Testis (tissue), 3 donors: ENCODE data around the gene TCERG1L. TPM values are rescaled to one million over a fixed set of nuclear protein-coding genes. Genes with fewer than 3 reads are reported as not detected.
A peak's percentile ranks its signal among the peaks of the same experiment; 100 is the strongest.

Experiments used
- DNase-seq: peaks from one replicate; pipeline ENCODE4 v3.0.0-alpha.2; 2019
- H3K27ac ChIP-seq, 2 donors: fragments of 200-600 bp; sonication (generic); one replicate each; pipeline ENCODE4 v1.5.1; 2019
- H3K27me3 ChIP-seq: fragments of 200-600 bp; sonication (generic); one replicate; pipeline ENCODE4 v1.5.1; 2019
- H3K36me3 ChIP-seq: fragments of 200-600 bp; sonication (generic); one replicate; pipeline ENCODE4 v1.5.1; 2017; ENCODE audit warnings: low read depth; ENCODE audit errors: missing control alignments
- H3K4me1 ChIP-seq: fragments of 200-600 bp; sonication (generic); one replicate; pipeline ENCODE4 v1.5.1; 2019
- H3K4me3 ChIP-seq, 2 donors: fragments of 200-600 bp; sonication (generic); one replicate each; pipeline ENCODE4 v1.5.1; 2017 to 2019
- H3K9me3 ChIP-seq: fragments of 200-600 bp; sonication (generic); one replicate; pipeline ENCODE4 v1.5.1; 2017
- CTCF ChIP-seq, 3 experiments: fragments of 450-650 bp in 2 of 3; fragments of 200-600 bp in 1 of 3; sonication (generic) in 1 of 3; IDR thresholded peaks; one replicate each; pipeline ENCODE4 v1.5.1; 2016 to 2019; ENCODE audit warnings: antibody characterized with exemption in 3 of 3, mild to moderate bottlenecking in 2 of 3, moderate library complexity in 1 of 3
- POLR2A ChIP-seq: fragments of 450-650 bp; IDR thresholded peaks from one replicate; pipeline ENCODE4 v1.6.1; 2017; ENCODE audit warnings: antibody characterized with exemption, mild to moderate bottlenecking, moderate library complexity
- WGBS, 2 donors: methylation state at CpG; one replicate each; pipeline ENCODE4 v1.1.5; 2018; 5-methylcytosine and 5-hydroxymethylcytosine counted together
- intact Hi-C: fragments of 100-400 bp; cut with DNase I; formaldehyde crosslinking; loops from one replicate; pipeline ENCODE4 v1.15.1; 2023; ENCODE audit warnings: low total_unique reads
- polyA plus RNA-seq: library from polyadenylated mRNA; stranded (reverse); fragments of 350-450 nt; fragmentation: Illumina TruSeq; extraction: RNeasy Lipid Tissue Mini Kit (QIAGEN cat#74804); gene quantifications from one replicate; pipeline ENCODE4 v1.2.3, GENCODE V29; 2014; ENCODE audit warnings: low read depth, low replicate concordance; ENCODE audit not compliant: insufficient read depth
- total RNA-seq, 2 donors: library from RNA; depleted of rRNA; stranded (reverse); fragments of >200 nt; gene quantifications; one replicate each; pipeline ENCODE4 v1.2.3, GENCODE V29; 2016

The TCERG1L gene
- total and polyA plus RNA-seq, 3 donors from 2014 or later: 3.0 to 8.3 (median 7.7) TPM

GRCh38 chr10:131112691-131113090 is 198.8 kb downstream of the TCERG1L start:
- WGBS, 2 donors: 86 to 87% methylated on average over 16 to 18 of the region's 18 CpGs
- intact Hi-C loops: no loop called here

GRCh38 chr10:131111471-131112080 is 199.9 kb downstream of the TCERG1L start:
- TF ChIP-seq CTCF (IDR thresholded peaks at IDR 0.05): no peak
- TF ChIP-seq POLR2A: no peak
- no peak for DNase-seq
- Histone ChIP-seq H3K4me1 (no peaks in the 10 kb centered on the region), H3K36me3 (no peaks in the 10 kb centered on the region), H3K27ac (no peak overlapping the region), H3K27me3 (no peaks in the 10 kb centered on the region), H3K9me3 (no peaks in the 10 kb centered on the region), H3K4me3 (no peak overlapping the region)
- WGBS, 2 donors: 81 to 87% methylated on average over 15 of the region's 16 CpGs
- intact Hi-C loops: no loop called here

More at GRCh38 chr10:131112691-131113090, 198.8 kb downstream of the TCERG1L start:
- no peaks in the 10 kb centered on the region for H3K27me3 ChIP-seq
- H3K4me1 ChIP-seq: no peaks in the 10 kb centered on the region
- H3K9me3 ChIP-seq: no peaks in the 10 kb centered on the region
- H3K27ac ChIP-seq: no peak overlapping the region
- TF ChIP-seq CTCF (IDR thresholded peaks at IDR 0.05) (no peak), POLR2A (no peak)
- H3K36me3 ChIP-seq: no peaks in the 10 kb centered on the region
- H3K4me3 ChIP-seq: no peak overlapping the region
- DNase-seq: no peak

- no peaks in the 10 kb centered on the region for H3K36me3 ChIP-seq
- no peaks in the 10 kb centered on the region for H3K27me3 ChIP-seq
- no peaks in the 10 kb centered on the region for H3K9me3 ChIP-seq
- no peaks in the 10 kb centered on the region for H3K4me1 ChIP-seq
- DNase-seq: no peak
- intact Hi-C loops: no loop called here
- 86% methylated on average over 12 to 13 of the region's 13 CpGs for WGBS, 2 donors
- H3K27ac ChIP-seq: no peak overlapping the region
- no peak overlapping the region for H3K4me3 ChIP-seq
- TF ChIP-seq POLR2A (no peak), CTCF (IDR thresholded peaks at IDR 0.05) (no peak)
These were observed 200.5 kb downstream of the TCERG1L start for GRCh38 chr10:131111007-131111406.

GRCh38 chr10:131110241-131110783 is 201.2 kb downstream of the TCERG1L start:
- DNase-seq: no peak
- intact Hi-C loops: no loop called here
- no peak overlapping the region for H3K4me3 ChIP-seq
- H3K4me1 ChIP-seq: no peaks in the 10 kb centered on the region
- H3K9me3 ChIP-seq: no peaks in the 10 kb centered on the region
- H3K27me3 ChIP-seq: no peaks in the 10 kb centered on the region
- TF ChIP-seq CTCF (IDR thresholded peaks at IDR 0.05) (no peak), POLR2A (no peak)
- H3K36me3 ChIP-seq: no peaks in the 10 kb centered on the region
- no peak overlapping the region for H3K27ac ChIP-seq
- WGBS, 2 donors: 84 to 90% methylated on average over 9 to 11 of the region's 11 CpGs

- H3K27ac ChIP-seq: no peak overlapping the region
- H3K4me3 ChIP-seq: no peak overlapping the region
- peak; percentile 44 for DNase-seq
- no peaks in the 10 kb centered on the region for H3K9me3 ChIP-seq
- no peaks in the 10 kb centered on the region for H3K36me3 ChIP-seq
- intact Hi-C loops: no loop called here
- WGBS, 2 donors: 44 to 54% methylated on average over 14 to 16 of the region's 16 CpGs
- no peak for TF ChIP-seq CTCF (IDR thresholded peaks at IDR 0.05)
- TF ChIP-seq POLR2A: no peak
- no peaks in the 10 kb centered on the region for H3K4me1 ChIP-seq
- H3K27me3 ChIP-seq: no peaks in the 10 kb centered on the region
These were observed 201.8 kb downstream of the TCERG1L start for GRCh38 chr10:131109726-131110125.
